ENCODE data around the gene LRRC28. TPM values are rescaled to one million over a fixed set of nuclear protein-coding genes. Genes with fewer than 3 reads are reported as not detected.

Gene LRRC28
- polyA plus RNA-seq, 2 donors = 4.1 to 13.7 TPM

- no peak overlapping the region for H3K4me3 ChIP-seq (ENCODE audit: low read depth in 1 of 2, low read length in 2 of 2)
- H3K4me1 ChIP-seq (ENCODE audit: control insufficient read depth in 2 of 2, insufficient read depth in 2 of 2, low read length in 1 of 2) = peaks cover 0 to 6% of the 10 kb centered on the region in 2 donors
- H3K36me3 ChIP-seq (ENCODE audit: control insufficient read depth in 2 of 2, insufficient read depth in 2 of 2, low read length in 1 of 2) = no peaks in the 10 kb centered on the region
- no peak overlapping the region for H3K27ac ChIP-seq (ENCODE audit: low read depth in 2 of 2, low read length in 1 of 2)
- no peaks in the 10 kb centered on the region for H3K9me3 ChIP-seq (ENCODE audit: control insufficient read depth in 2 of 2, insufficient read depth in 1 of 2, low read depth in 1 of 2, low read length in 1 of 2)
- 93 to 94% methylated on average over 3 of the region's 3 CpGs for WGBS, 2 donors
- H3K27me3 ChIP-seq (ENCODE audit: control insufficient read depth in 1 of 2, insufficient read depth in 2 of 2, low read length in 2 of 2) = no peaks in the 10 kb centered on the region
These were observed 94.7 kb downstream of the LRRC28 start for GRCh38 chr15:99345832-99346462.

- no peaks in the 10 kb centered on the region for H3K27me3 ChIP-seq (ENCODE audit: control insufficient read depth in 1 of 2, insufficient read depth in 2 of 2, low read length in 2 of 2)
- no peak overlapping the region for H3K27ac ChIP-seq (ENCODE audit: low read depth in 2 of 2, low read length in 1 of 2)
- no peaks in the 10 kb centered on the region for H3K9me3 ChIP-seq (ENCODE audit: control insufficient read depth in 2 of 2, insufficient read depth in 1 of 2, low read depth in 1 of 2, low read length in 1 of 2)
- H3K36me3 ChIP-seq (ENCODE audit: control insufficient read depth in 2 of 2, insufficient read depth in 2 of 2, low read length in 1 of 2) = peaks cover 0 to 2% of the 10 kb centered on the region in 2 donors
- peaks cover 0 to 4% of the 10 kb centered on the region in 2 donors for H3K4me1 ChIP-seq (ENCODE audit: control insufficient read depth in 2 of 2, insufficient read depth in 2 of 2, low read length in 1 of 2)
- H3K4me3 ChIP-seq (ENCODE audit: low read depth in 1 of 2, low read length in 2 of 2) = no peak overlapping the region
- WGBS, 2 donors = 100% methylated on average over 1 of the region's 1 CpG
These were observed 96.3 kb downstream of the LRRC28 start for GRCh38 chr15:99347574-99347973.

- H3K4me3 ChIP-seq (ENCODE audit: low read depth in 1 of 2, low read length in 2 of 2) = no peak overlapping the region
- H3K4me1 ChIP-seq (ENCODE audit: control insufficient read depth in 2 of 2, insufficient read depth in 2 of 2, low read length in 1 of 2) = peaks cover 0 to 4% of the 10 kb centered on the region in 2 donors
- H3K9me3 ChIP-seq (ENCODE audit: control insufficient read depth in 2 of 2, insufficient read depth in 1 of 2, low read depth in 1 of 2, low read length in 1 of 2) = no peaks in the 10 kb centered on the region
- no peak overlapping the region for H3K27ac ChIP-seq (ENCODE audit: low read depth in 2 of 2, low read length in 1 of 2)
- WGBS, 2 donors = 84 to 97% methylated on average over 3 of the region's 3 CpGs
- no peaks in the 10 kb centered on the region for H3K27me3 ChIP-seq (ENCODE audit: control insufficient read depth in 1 of 2, insufficient read depth in 2 of 2, low read length in 2 of 2)
- peaks cover 0 to 2% of the 10 kb centered on the region in 2 donors for H3K36me3 ChIP-seq (ENCODE audit: control insufficient read depth in 2 of 2, insufficient read depth in 2 of 2, low read length in 1 of 2)
These were observed 97.1 kb downstream of the LRRC28 start for GRCh38 chr15:99348412-99348811.

GRCh38 chr15:99350408-99350807 lies 99.1 kb downstream of the LRRC28 start:
- Histone ChIP-seq H3K27ac (ENCODE audit: low read depth in 2 of 2, low read length in 1 of 2) (no peak overlapping the region), H3K4me1 (ENCODE audit: control insufficient read depth in 2 of 2, insufficient read depth in 2 of 2, low read length in 1 of 2) (peaks cover 0 to 4% of the 10 kb centered on the region in 2 donors), H3K4me3 (ENCODE audit: low read depth in 1 of 2, low read length in 2 of 2) (no peak overlapping the region), H3K9me3 (ENCODE audit: control insufficient read depth in 2 of 2, insufficient read depth in 1 of 2, low read depth in 1 of 2, low read length in 1 of 2) (no peaks in the 10 kb centered on the region), H3K36me3 (ENCODE audit: control insufficient read depth in 2 of 2, insufficient read depth in 2 of 2, low read length in 1 of 2) (peaks cover 0 to 2% of the 10 kb centered on the region in 2 donors), H3K27me3 (ENCODE audit: control insufficient read depth in 1 of 2, insufficient read depth in 2 of 2, low read length in 2 of 2) (no peaks in the 10 kb centered on the region)
- WGBS, 2 donors = 98% methylated on average over 3 of the region's 3 CpGs

GRCh38 chr15:99359769-99360168 lies 108.5 kb downstream of the LRRC28 start:
- no peaks in the 10 kb centered on the region for H3K9me3 ChIP-seq (ENCODE audit: control insufficient read depth in 2 of 2, insufficient read depth in 1 of 2, low read depth in 1 of 2, low read length in 1 of 2)
- H3K4me1 ChIP-seq (ENCODE audit: control insufficient read depth in 2 of 2, insufficient read depth in 2 of 2, low read length in 1 of 2) = no peaks in the 10 kb centered on the region
- 77% methylated on average over 2 of the region's 2 CpGs for WGBS, 2 donors
- no peak overlapping the region for H3K4me3 ChIP-seq (ENCODE audit: low read depth in 1 of 2, low read length in 2 of 2)
- peaks cover 0 to 3% of the 10 kb centered on the region in 2 donors for H3K36me3 ChIP-seq (ENCODE audit: control insufficient read depth in 2 of 2, insufficient read depth in 2 of 2, low read length in 1 of 2)
- no peak overlapping the region for H3K27ac ChIP-seq (ENCODE audit: low read depth in 2 of 2, low read length in 1 of 2)
- H3K27me3 ChIP-seq (ENCODE audit: control insufficient read depth in 1 of 2, insufficient read depth in 2 of 2, low read length in 2 of 2) = no peaks in the 10 kb centered on the region

- H3K27me3 ChIP-seq (ENCODE audit: control insufficient read depth in 1 of 2, insufficient read depth in 2 of 2, low read length in 2 of 2) = no peaks in the 10 kb centered on the region
- H3K9me3 ChIP-seq (ENCODE audit: control insufficient read depth in 2 of 2, insufficient read depth in 1 of 2, low read depth in 1 of 2, low read length in 1 of 2) = no peaks in the 10 kb centered on the region
- H3K36me3 ChIP-seq (ENCODE audit: control insufficient read depth in 2 of 2, insufficient read depth in 2 of 2, low read length in 1 of 2) = peaks cover 0 to 3% of the 10 kb centered on the region in 2 donors
- whole genome bisulfite sequencing, 2 donors = 87 to 89% methylated on average over 13 of the region's 13 CpGs
- H3K4me1 ChIP-seq (ENCODE audit: control insufficient read depth in 2 of 2, insufficient read depth in 2 of 2, low read length in 1 of 2) = no peaks in the 10 kb centered on the region
- H3K4me3 ChIP-seq (ENCODE audit: low read depth in 1 of 2, low read length in 2 of 2) = no peak overlapping the region
- H3K27ac ChIP-seq (ENCODE audit: low read depth in 2 of 2, low read length in 1 of 2) = no peak overlapping the region
These were observed 110.4 kb downstream of the LRRC28 start for GRCh38 chr15:99361545-99362185.

GRCh38 chr15:99365242-99365641 lies 114.0 kb downstream of the LRRC28 start:
- H3K4me3 ChIP-seq (ENCODE audit: low read depth in 1 of 2, low read length in 2 of 2) = no peak overlapping the region
- H3K9me3 ChIP-seq (ENCODE audit: control insufficient read depth in 2 of 2, insufficient read depth in 1 of 2, low read depth in 1 of 2, low read length in 1 of 2) = no peaks in the 10 kb centered on the region
- H3K27me3 ChIP-seq (ENCODE audit: control insufficient read depth in 1 of 2, insufficient read depth in 2 of 2, low read length in 2 of 2) = no peaks in the 10 kb centered on the region
- WGBS, 2 donors = 71 to 78% methylated on average over 1 of the region's 1 CpG
- H3K4me1 ChIP-seq (ENCODE audit: control insufficient read depth in 2 of 2, insufficient read depth in 2 of 2, low read length in 1 of 2) = no peaks in the 10 kb centered on the region
- no peak overlapping the region for H3K27ac ChIP-seq (ENCODE audit: low read depth in 2 of 2, low read length in 1 of 2)
- peaks cover 3 to 4% of the 10 kb centered on the region in 2 donors for H3K36me3 ChIP-seq (ENCODE audit: control insufficient read depth in 2 of 2, insufficient read depth in 2 of 2, low read length in 1 of 2)

- Histone ChIP-seq H3K36me3 (ENCODE audit: control insufficient read depth in 2 of 2, insufficient read depth in 2 of 2, low read length in 1 of 2) (peaks cover 3 to 4% of the 10 kb centered on the region in 2 donors), H3K4me3 (ENCODE audit: low read depth in 1 of 2, low read length in 2 of 2) (no peak overlapping the region), H3K9me3 (ENCODE audit: control insufficient read depth in 2 of 2, insufficient read depth in 1 of 2, low read depth in 1 of 2, low read length in 1 of 2) (no peaks in the 10 kb centered on the region), H3K27me3 (ENCODE audit: control insufficient read depth in 1 of 2, insufficient read depth in 2 of 2, low read length in 2 of 2) (no peaks in the 10 kb centered on the region), H3K4me1 (ENCODE audit: control insufficient read depth in 2 of 2, insufficient read depth in 2 of 2, low read length in 1 of 2) (no peaks in the 10 kb centered on the region), H3K27ac (ENCODE audit: low read depth in 2 of 2, low read length in 1 of 2) (no peak overlapping the region)
- 91 to 93% methylated on average over 1 of the region's 1 CpG for WGBS, 2 donors
These were observed 114.7 kb downstream of the LRRC28 start for GRCh38 chr15:99366013-99366412.

GRCh38 chr15:99368743-99369142 lies 117.5 kb downstream of the LRRC28 start:
- Histone ChIP-seq H3K27ac (ENCODE audit: low read depth in 2 of 2, low read length in 1 of 2) (no peak overlapping the region), H3K4me3 (ENCODE audit: low read depth in 1 of 2, low read length in 2 of 2) (no peak overlapping the region), H3K27me3 (ENCODE audit: control insufficient read depth in 1 of 2, insufficient read depth in 2 of 2, low read length in 2 of 2) (no peaks in the 10 kb centered on the region), H3K9me3 (ENCODE audit: control insufficient read depth in 2 of 2, insufficient read depth in 1 of 2, low read depth in 1 of 2, low read length in 1 of 2) (no peaks in the 10 kb centered on the region), H3K36me3 (ENCODE audit: control insufficient read depth in 2 of 2, insufficient read depth in 2 of 2, low read length in 1 of 2) (peaks cover 3 to 4% of the 10 kb centered on the region in 2 donors), H3K4me1 (ENCODE audit: control insufficient read depth in 2 of 2, insufficient read depth in 2 of 2, low read length in 1 of 2) (no peaks in the 10 kb centered on the region)

GRCh38 chr15:99369196-99369595 lies 117.9 kb downstream of the LRRC28 start:
- H3K9me3 ChIP-seq (ENCODE audit: control insufficient read depth in 2 of 2, insufficient read depth in 1 of 2, low read depth in 1 of 2, low read length in 1 of 2) = no peaks in the 10 kb centered on the region
- 86 to 87% methylated on average over 5 of the region's 5 CpGs for WGBS, 2 donors
- no peaks in the 10 kb centered on the region for H3K27me3 ChIP-seq (ENCODE audit: control insufficient read depth in 1 of 2, insufficient read depth in 2 of 2, low read length in 2 of 2)
- no peak overlapping the region for H3K4me3 ChIP-seq (ENCODE audit: low read depth in 1 of 2, low read length in 2 of 2)
- H3K36me3 ChIP-seq (ENCODE audit: control insufficient read depth in 2 of 2, insufficient read depth in 2 of 2, low read length in 1 of 2) = peaks cover 3 to 4% of the 10 kb centered on the region in 2 donors
- H3K27ac ChIP-seq (ENCODE audit: low read depth in 2 of 2, low read length in 1 of 2) = no peak overlapping the region
- no peaks in the 10 kb centered on the region for H3K4me1 ChIP-seq (ENCODE audit: control insufficient read depth in 2 of 2, insufficient read depth in 2 of 2, low read length in 1 of 2)

All from esophagus (tissue), 2 donors.